Measurements from ENCODE around the gene ADGRD1.

DNA sequence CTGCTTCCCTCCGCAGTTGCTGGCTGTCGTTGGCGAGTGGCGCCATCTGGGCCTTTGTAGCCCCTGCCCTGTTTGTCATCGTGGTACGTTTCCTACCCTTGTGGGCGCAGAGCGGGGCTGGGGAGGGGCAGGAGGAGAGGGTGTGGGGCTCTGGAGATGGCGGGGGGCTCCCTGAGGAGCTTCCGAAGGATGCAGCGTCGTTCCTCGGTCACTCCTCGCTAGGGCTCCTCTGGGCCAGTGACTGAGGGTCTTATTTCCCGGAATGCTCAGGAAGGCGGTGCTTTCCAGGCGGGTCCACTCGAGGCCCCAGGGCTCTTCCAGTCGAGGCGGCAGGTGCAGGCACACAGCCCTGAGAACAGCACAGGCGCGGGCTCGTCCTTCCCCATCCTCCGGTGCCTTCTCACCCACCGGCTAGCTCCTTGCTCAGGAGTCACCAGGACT is 167.1 kb downstream of the ADGRD1 start:
- TF ChIP-seq POLR2A (IDR thresholded peaks at IDR 0.05; ENCODE audit: low read depth): no peak
- TF ChIP-seq, protein P1, sequence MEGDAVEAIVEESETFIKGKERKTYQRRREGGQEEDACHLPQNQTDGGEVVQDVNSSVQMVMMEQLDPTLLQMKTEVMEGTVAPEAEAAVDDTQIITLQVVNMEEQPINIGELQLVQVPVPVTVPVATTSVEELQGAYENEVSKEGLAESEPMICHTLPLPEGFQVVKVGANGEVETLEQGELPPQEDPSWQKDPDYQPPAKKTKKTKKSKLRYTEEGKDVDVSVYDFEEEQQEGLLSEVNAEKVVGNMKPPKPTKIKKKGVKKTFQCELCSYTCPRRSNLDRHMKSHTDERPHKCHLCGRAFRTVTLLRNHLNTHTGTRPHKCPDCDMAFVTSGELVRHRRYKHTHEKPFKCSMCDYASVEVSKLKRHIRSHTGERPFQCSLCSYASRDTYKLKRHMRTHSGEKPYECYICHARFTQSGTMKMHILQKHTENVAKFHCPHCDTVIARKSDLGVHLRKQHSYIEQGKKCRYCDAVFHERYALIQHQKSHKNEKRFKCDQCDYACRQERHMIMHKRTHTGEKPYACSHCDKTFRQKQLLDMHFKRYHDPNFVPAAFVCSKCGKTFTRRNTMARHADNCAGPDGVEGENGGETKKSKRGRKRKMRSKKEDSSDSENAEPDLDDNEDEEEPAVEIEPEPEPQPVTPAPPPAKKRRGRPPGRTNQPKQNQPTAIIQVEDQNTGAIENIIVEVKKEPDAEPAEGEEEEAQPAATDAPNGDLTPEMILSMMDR (IDR thresholded peaks at IDR 0.05): no peak

All from esophagus muscularis mucosa (tissue), 3 donors.